GM12878 (cell line): ENCODE measurements around the gene ZNF239. TPM values are rescaled to one million over a fixed set of nuclear protein-coding genes. Genes with fewer than 3 reads are reported as not detected.

Source experiments
- ATAC-seq: fragments of 200-7000 bp; cut with Tn5 transposase; 3 replicates; pipeline ENCODE4 v1.9.1; 2020; ENCODE audit warnings: mild to moderate bottlenecking, moderate library complexity
- BruUV-seq: library from RNA; stranded (reverse); fragments of 400-500 nt; replicated peaks from 2 replicates; lab custom pipeline; 2021; lab: Mats Ljungman, UMichigan
- CTCF ChIA-PET: fragments of 300-600 bp; sonication (Branson Sonifier 250); formaldehyde crosslinking; extraction: SDS; loops from one replicate; lab custom pipeline; 2021; ENCODE audit warnings: inconsistent platforms; lab: Yijun Ruan, JAX
- POLR2A ChIA-PET: fragments of 350-600 bp; formaldehyde crosslinking; extraction: SDS; loops from one replicate; lab custom pipeline; 2021; ENCODE audit warnings: inconsistent platforms; lab: Charles Lee
- RAD21 ChIA-PET: fragments of 300-600 bp; sonication (Branson Sonifier 250); formaldehyde crosslinking; loops from one replicate; lab custom pipeline; 2023; ENCODE audit warnings: antibody characterized with exemption; ENCODE audit not compliant: unreplicated experiment; lab: Charles Lee
- SMC1A ChIA-PET: fragments of 300-600 bp; sonication (Branson Sonifier 250); formaldehyde crosslinking; loops from one replicate; lab custom pipeline; 2023; ENCODE audit not compliant: unreplicated experiment, uncharacterized antibody; lab: Charles Lee
- DNase-seq: peaks from one replicate; pipeline ENCODE4 v3.0.0-alpha.2; 2011; ENCODE audit warnings: low read depth, low spot score
- FAIRE-seq: peaks from 3 replicates; lab custom pipeline; 2011; peaks lifted over from hg19 to GRCh38; lab: Jason Lieb, UNC
- H2AFZ ChIP-seq: 2 replicates; pipeline ENCODE4 v1.6.0; 2011; ENCODE audit warnings: low read depth, low read length, control low read depth; ENCODE audit not compliant: control insufficient read depth
- H3K27ac ChIP-seq: 2 replicates; pipeline ENCODE4 v1.5.1; 2011; ENCODE audit warnings: control low read depth; ENCODE audit not compliant: control insufficient read depth, insufficient read depth
- H3K27me3 ChIP-seq, 2 experiments: replicated peaks in 1 of 2; 2 replicates each; pipeline versions ENCODE4 v1.6.0 to v1.6.1; 2011; ENCODE audit warnings: low read length in 1 of 2; ENCODE audit not compliant: control insufficient read depth in 2 of 2, insufficient read depth in 2 of 2
- H3K36me3 ChIP-seq, 2 experiments: 2 replicates each; pipeline ENCODE4 v1.5.1; 2011; ENCODE audit warnings: low read length in 1 of 2; ENCODE audit not compliant: control insufficient read depth in 2 of 2, insufficient read depth in 2 of 2
- H3K4me1 ChIP-seq: 2 replicates; pipeline ENCODE4 v1.6.1; 2011; ENCODE audit warnings: mild to moderate bottlenecking, low read length, moderate library complexity, mixed read lengths; ENCODE audit not compliant: control insufficient read depth, insufficient read depth
- H3K4me2 ChIP-seq: 2 replicates; pipeline ENCODE4 v1.6.0; 2011; ENCODE audit warnings: control low read depth; ENCODE audit not compliant: control insufficient read depth, insufficient read depth
- H3K4me3 ChIP-seq: fragments of 200-600 bp; sonication (generic); 2 replicates; pipeline ENCODE4 v1.5.1; 2016
- H3K79me2 ChIP-seq: 2 replicates; pipeline ENCODE4 v1.6.0; 2011; ENCODE audit warnings: low read length; ENCODE audit not compliant: control insufficient read depth, insufficient read depth
- H3K9ac ChIP-seq: 2 replicates; pipeline ENCODE4 v1.8.0; 2011; ENCODE audit warnings: low read length, control low read depth, mixed read lengths; ENCODE audit not compliant: control insufficient read depth, insufficient read depth
- H3K9me3 ChIP-seq: replicated peaks from 3 replicates; pipeline ENCODE4 v1.5.1; 2011; ENCODE audit warnings: mild to moderate bottlenecking, low read length; ENCODE audit not compliant: control insufficient read depth, insufficient read depth
- H4K20me1 ChIP-seq: 2 replicates; pipeline ENCODE4 v1.6.0; 2011; ENCODE audit not compliant: control insufficient read depth, insufficient read depth
- EP300 ChIP-seq, 2 experiments: fragments of 150-350 bp in 1 of 2; IDR thresholded peaks; 2 replicates each; pipeline ENCODE4 v1.6.1; 2011 to 2012; ENCODE audit warnings: low read depth in 2 of 2, low read length in 2 of 2, borderline replicate concordance in 1 of 2, improper control_type of control experiment in 1 of 2, inconsistent platforms in 1 of 2; ENCODE audit not compliant: control insufficient read depth in 1 of 2
- GATAD2B ChIP-seq: fragments of 450-650 bp; conservative IDR thresholded peaks from 2 replicates; pipeline ENCODE4 v1.6.1; 2017; ENCODE audit warnings: low read depth, mild to moderate bottlenecking, moderate library complexity
- IRF4 ChIP-seq: IDR thresholded peaks from 2 replicates; pipeline ENCODE4 v1.6.1; 2011; ENCODE audit warnings: low read depth, low read length
- KDM1A ChIP-seq: fragments of 200-600 bp; sonication (generic); IDR thresholded peaks from 2 replicates; pipeline ENCODE4 v1.6.1; 2016; ENCODE audit warnings: borderline replicate concordance
- KLF5 ChIP-seq: fragments of 450-650 bp; IDR thresholded peaks from 2 replicates; pipeline ENCODE4 v1.6.1; 2014; ENCODE audit warnings: mild to moderate bottlenecking; ENCODE audit not compliant: partially characterized antibody
- MAX ChIP-seq: IDR thresholded peaks from 2 replicates; pipeline ENCODE4 v1.6.1; 2012; ENCODE audit warnings: low read depth, low read length, improper control_type of control experiment
- MTA3 ChIP-seq: IDR thresholded peaks from 2 replicates; pipeline ENCODE4 v1.6.1; 2012; ENCODE audit warnings: low read length, inconsistent platforms, borderline replicate concordance
- NR2F1 ChIP-seq: fragments of 450-650 bp; conservative IDR thresholded peaks from 2 replicates; pipeline ENCODE4 v1.6.1; 2017; ENCODE audit warnings: mild to moderate bottlenecking
- PAX8 ChIP-seq: fragments of 450-650 bp; IDR thresholded peaks from 2 replicates; pipeline ENCODE4 v1.6.1; 2017; ENCODE audit warnings: mild to moderate bottlenecking, moderate library complexity
- RFX5 ChIP-seq: IDR thresholded peaks from 2 replicates; pipeline ENCODE4 v1.6.1; 2011; ENCODE audit warnings: low read depth, low read length, improper control_type of control experiment
- SUPT20H ChIP-seq: IDR thresholded peaks from 2 replicates; pipeline ENCODE4 v1.6.1; 2011; ENCODE audit warnings: low read depth, mild to moderate bottlenecking, low read length, moderate library complexity, borderline replicate concordance; ENCODE audit not compliant: control insufficient read depth
- TARDBP ChIP-seq: IDR thresholded peaks from 2 replicates; pipeline ENCODE4 v1.6.1; 2016; ENCODE audit warnings: borderline replicate concordance
- ZNF207 ChIP-seq: fragments of 450-650 bp; IDR thresholded peaks from 2 replicates; pipeline ENCODE4 v1.6.1; 2014; ENCODE audit warnings: antibody characterized with exemption, mild to moderate bottlenecking, borderline replicate concordance
- WGBS: methylation state at CpG from one replicate; pipeline ENCODE4 v1.1.6; 2016; ENCODE audit warnings: low lambda C conversion rate; ENCODE audit not compliant: insufficient replicate concordance, insufficient coverage; ENCODE audit errors: missing lambda C conversion rate; 5-methylcytosine and 5-hydroxymethylcytosine counted together
- in situ Hi-C: fragments of 300-500 bp; cut with MboI; formaldehyde crosslinking; loops from 9 replicates; pipeline ENCODE4 v1.14.3; 2018; ENCODE audit warnings: mixed read lengths
- intact Hi-C: fragments of 100-400 bp; cut with micrococcal nuclease; formaldehyde crosslinking; loops from one replicate; pipeline ENCODE4 v1.14.2; 2022; ENCODE audit not compliant: unreplicated experiment
- polyA plus RNA-seq, 11 experiments: library from polyadenylated mRNA; depleted of rRNA in 4 of 11; unstranded in 6 of 11; stranded (reverse) in 5 of 11; fragments of >200 nt; fragmentation: Nextera tagmentation in 4 of 11; fragmentation: Illumina TruSeq in 1 of 11; extraction: Ambion mirVana in 4 of 11; extraction: Trizol in 1 of 11; gene quantifications; 1 replicate in 1 of 11; 2 replicates in 10 of 11; pipeline versions ENCODE4 v1.2.1 to v1.2.3, GENCODE V29; 2011 to 2016; ENCODE audit warnings: inconsistent platforms in 2 of 11, missing spikeins in 2 of 11, low read depth in 1 of 11
- total RNA-seq, 4 experiments: library from RNA; depleted of rRNA in 3 of 4; stranded (reverse); fragments of >200 nt in 3 of 4; fragmentation: Illumina TruSeq in 1 of 4; extraction: Trizol in 1 of 4; gene quantifications; 2 replicates each; pipeline versions ENCODE4 v1.2.1 to v1.2.3, GENCODE V29; 2013 to 2021
- TF ChIP-seq, protein P1 (sequence below): fragments of 450-650 bp; IDR thresholded peaks from 2 replicates; pipeline ENCODE4 v1.6.1; 2017; ENCODE audit warnings: antibody characterized with exemption, mild to moderate bottlenecking, moderate library complexity
- TF ChIP-seq, protein P2 (sequence below): fragments of 450-650 bp; IDR thresholded peaks from 2 replicates; pipeline ENCODE4 v1.6.1; 2017; ENCODE audit warnings: mild to moderate bottlenecking, moderate library complexity

Gene ZNF239
- total and polyA plus RNA-seq, 10 of the 15 experiments (the other 5 are each of a cell fraction or from before 2014, with no cell fraction given) = 0.12 to 0.75 (median 0.43) TPM

DNA sequence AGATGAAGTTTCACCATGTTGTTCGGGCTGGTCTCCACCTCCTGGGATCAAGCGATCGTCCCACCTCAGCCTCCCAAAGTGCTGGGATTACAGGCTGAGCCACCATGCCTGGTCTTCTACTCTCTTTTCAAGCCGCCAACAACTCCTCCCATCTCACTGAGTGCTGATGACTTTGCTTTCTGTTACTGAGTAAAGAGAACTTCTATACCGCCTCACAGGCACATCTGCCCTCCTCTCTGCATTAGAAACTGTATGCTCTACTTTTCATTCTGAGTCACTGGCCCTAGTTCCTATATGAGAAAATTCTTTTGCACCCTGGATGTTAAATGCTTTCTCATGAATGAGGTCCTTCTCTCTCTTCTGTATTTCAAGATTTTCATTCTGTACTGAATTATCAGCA lies 2.2 kb upstream of the ZNF239 start:
- Histone ChIP-seq H4K20me1 (no peaks in the 10 kb centered on the region), H3K27ac (no peak overlapping the region), H3K27me3 (no peaks in the 10 kb centered on the region), H3K4me1 (no peaks in the 10 kb centered on the region), H3K36me3 (no peaks in the 10 kb centered on the region), H3K79me2 (no peaks in the 10 kb centered on the region), H3K4me3 (no peak overlapping the region), H3K9ac (no peak overlapping the region), H3K9me3 (peaks cover 4% of the 10 kb centered on the region), H2AFZ (no peak overlapping the region), H3K4me2 (no peak overlapping the region)
- intact Hi-C loops (no loop called here), in situ Hi-C loops (no loop called here)
- POLR2A ChIA-PET = no interaction called here
- no peak for DNase-seq
- CTCF ChIA-PET = interaction anchor here (0.6 kb wide), 1 partner anchor 22 kb away, joined by 3 read pairs; no protein-coding TSS in a partner anchor
- no TSS peak for BruUV-seq
- SMC1A ChIA-PET = interaction anchor here (0.7 kb wide), 1 partner anchor 31 kb away, joined by 3 read pairs; no protein-coding TSS in a partner anchor
- RAD21 ChIA-PET = no interaction called here
- no peak for FAIRE-seq
- 75% methylated on average over 5 of the region's 5 CpGs for WGBS
- no peak for ATAC-seq
- TF ChIP-seq KDM1A (no peak), KLF5 (no peak), NR2F1 (no peak), TARDBP (no peak), SUPT20H (no peak), GATAD2B (no peak), EP300 (IDR thresholded peaks at IDR 0.05; ENCODE audit: borderline replicate concordance in 1 of 2, control insufficient read depth in 1 of 2, low read depth in 2 of 2, low read length in 2 of 2) (no peak), MAX (no peak), ZNF207 (no peak), MTA3 (no peak), IRF4 (no peak), PAX8 (no peak), RFX5 (no peak)
- TF ChIP-seq, protein P1, sequence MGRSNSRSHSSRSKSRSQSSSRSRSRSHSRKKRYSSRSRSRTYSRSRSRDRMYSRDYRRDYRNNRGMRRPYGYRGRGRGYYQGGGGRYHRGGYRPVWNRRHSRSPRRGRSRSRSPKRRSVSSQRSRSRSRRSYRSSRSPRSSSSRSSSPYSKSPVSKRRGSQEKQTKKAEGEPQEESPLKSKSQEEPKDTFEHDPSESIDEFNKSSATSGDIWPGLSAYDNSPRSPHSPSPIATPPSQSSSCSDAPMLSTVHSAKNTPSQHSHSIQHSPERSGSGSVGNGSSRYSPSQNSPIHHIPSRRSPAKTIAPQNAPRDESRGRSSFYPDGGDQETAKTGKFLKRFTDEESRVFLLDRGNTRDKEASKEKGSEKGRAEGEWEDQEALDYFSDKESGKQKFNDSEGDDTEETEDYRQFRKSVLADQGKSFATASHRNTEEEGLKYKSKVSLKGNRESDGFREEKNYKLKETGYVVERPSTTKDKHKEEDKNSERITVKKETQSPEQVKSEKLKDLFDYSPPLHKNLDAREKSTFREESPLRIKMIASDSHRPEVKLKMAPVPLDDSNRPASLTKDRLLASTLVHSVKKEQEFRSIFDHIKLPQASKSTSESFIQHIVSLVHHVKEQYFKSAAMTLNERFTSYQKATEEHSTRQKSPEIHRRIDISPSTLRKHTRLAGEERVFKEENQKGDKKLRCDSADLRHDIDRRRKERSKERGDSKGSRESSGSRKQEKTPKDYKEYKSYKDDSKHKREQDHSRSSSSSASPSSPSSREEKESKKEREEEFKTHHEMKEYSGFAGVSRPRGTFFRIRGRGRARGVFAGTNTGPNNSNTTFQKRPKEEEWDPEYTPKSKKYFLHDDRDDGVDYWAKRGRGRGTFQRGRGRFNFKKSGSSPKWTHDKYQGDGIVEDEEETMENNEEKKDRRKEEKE = no peak
- TF ChIP-seq, protein P2, sequence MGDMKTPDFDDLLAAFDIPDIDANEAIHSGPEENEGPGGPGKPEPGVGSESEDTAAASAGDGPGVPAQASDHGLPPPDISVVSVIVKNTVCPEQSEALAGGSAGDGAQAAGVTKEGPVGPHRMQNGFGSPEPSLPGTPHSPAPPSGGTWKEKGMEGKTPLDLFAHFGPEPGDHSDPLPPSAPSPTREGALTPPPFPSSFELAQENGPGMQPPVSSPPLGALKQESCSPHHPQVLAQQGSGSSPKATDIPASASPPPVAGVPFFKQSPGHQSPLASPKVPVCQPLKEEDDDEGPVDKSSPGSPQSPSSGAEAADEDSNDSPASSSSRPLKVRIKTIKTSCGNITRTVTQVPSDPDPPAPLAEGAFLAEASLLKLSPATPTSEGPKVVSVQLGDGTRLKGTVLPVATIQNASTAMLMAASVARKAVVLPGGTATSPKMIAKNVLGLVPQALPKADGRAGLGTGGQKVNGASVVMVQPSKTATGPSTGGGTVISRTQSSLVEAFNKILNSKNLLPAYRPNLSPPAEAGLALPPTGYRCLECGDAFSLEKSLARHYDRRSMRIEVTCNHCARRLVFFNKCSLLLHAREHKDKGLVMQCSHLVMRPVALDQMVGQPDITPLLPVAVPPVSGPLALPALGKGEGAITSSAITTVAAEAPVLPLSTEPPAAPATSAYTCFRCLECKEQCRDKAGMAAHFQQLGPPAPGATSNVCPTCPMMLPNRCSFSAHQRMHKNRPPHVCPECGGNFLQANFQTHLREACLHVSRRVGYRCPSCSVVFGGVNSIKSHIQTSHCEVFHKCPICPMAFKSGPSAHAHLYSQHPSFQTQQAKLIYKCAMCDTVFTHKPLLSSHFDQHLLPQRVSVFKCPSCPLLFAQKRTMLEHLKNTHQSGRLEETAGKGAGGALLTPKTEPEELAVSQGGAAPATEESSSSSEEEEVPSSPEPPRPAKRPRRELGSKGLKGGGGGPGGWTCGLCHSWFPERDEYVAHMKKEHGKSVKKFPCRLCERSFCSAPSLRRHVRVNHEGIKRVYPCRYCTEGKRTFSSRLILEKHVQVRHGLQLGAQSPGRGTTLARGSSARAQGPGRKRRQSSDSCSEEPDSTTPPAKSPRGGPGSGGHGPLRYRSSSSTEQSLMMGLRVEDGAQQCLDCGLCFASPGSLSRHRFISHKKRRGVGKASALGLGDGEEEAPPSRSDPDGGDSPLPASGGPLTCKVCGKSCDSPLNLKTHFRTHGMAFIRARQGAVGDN = no peak
